ENCODE results near the gene INPP5K.
"Not testable (repeated sequence)": the region's sequence is repeated elsewhere in the genome, so short reads cannot be mapped to it uniquely, and the experiment has no call there.

Gene INPP5K

GRCh38 chr17:1461198-1461944 is 55.0 kb downstream of the INPP5K start:
- DNase-seq = no peak

- DNase-seq = no peak
Measured at GRCh38 chr17:1460233-1460632, 56.2 kb downstream of the INPP5K start.

- DNase-seq = peak; percentile 53
Measured at GRCh38 chr17:1455797-1456599, 60.4 kb downstream of the INPP5K start, which contains the start of gene CRK. Gene CRK, minus strand, starts transcription at chr17:1456232. Its CDS starts 115 bp downstream, at chr17:1456117.

GRCh38 chr17:1455291-1455796 is 61.1 kb downstream of the INPP5K start:
- DNase-seq = no peak

GRCh38 chr17:1454541-1454940 is 61.9 kb downstream of the INPP5K start:
- DNase-seq = no peak

GRCh38 chr17:1453694-1454093 is 62.7 kb downstream of the INPP5K start:
- DNase-seq = not testable (repeated sequence)

GRCh38 chr17:1452836-1453235 is 63.6 kb downstream of the INPP5K start:
- DNase-seq = no peak

GRCh38 chr17:1450261-1450660 is 66.2 kb downstream of the INPP5K start:
- not testable (repeated sequence) for DNase-seq

- no peak for DNase-seq
Measured at GRCh38 chr17:1449412-1449967, 66.9 kb downstream of the INPP5K start.

- no peak for DNase-seq
Measured at GRCh38 chr17:1447052-1447451, 69.4 kb downstream of the INPP5K start.

- DNase-seq = no peak
Measured at GRCh38 chr17:1446201-1446600, 70.2 kb downstream of the INPP5K start.

GRCh38 chr17:1445695-1446094 is 70.7 kb downstream of the INPP5K start:
- not testable (repeated sequence) for DNase-seq
